ENCODE data around the gene PYCR2. TPM values are rescaled to one million over a fixed set of nuclear protein-coding genes. Genes with fewer than 3 reads are reported as not detected.
A peak's percentile ranks its signal among the peaks of the same experiment; 100 is the strongest.

Gene PYCR2
- total and polyA plus RNA-seq, 4 experiments from 2014 or later = 73.6 to 116 (median 94.3) TPM

GRCh38 chr1:225950905-225951497 lies 27.0 kb upstream of the PYCR2 start:
- H3K4me1 Mint-ChIP-seq = peaks cover 0 to 3% (median 0%) of the 10 kb centered on the region in 4 donors
- no peak overlapping the region for H3K27ac Mint-ChIP-seq
- H3K4me3 Mint-ChIP-seq = no peak overlapping the region
- Histone ChIP-seq H3K9me3 (ENCODE audit: control insufficient read depth in 1 of 2, low read length in 2 of 2) (no peaks in the 10 kb centered on the region), H3K4me1 (ENCODE audit: insufficient read depth, low read length) (no peaks in the 10 kb centered on the region), H3K27ac (ENCODE audit: low read depth, low read length) (no peak overlapping the region), H3K4me3 (ENCODE audit: low read length in 2 of 2) (no peak overlapping the region), H3K27me3 (ENCODE audit: insufficient read depth, low read length) (peaks cover 7% of the 10 kb centered on the region), H3K36me3 (ENCODE audit: insufficient read depth, low read length) (no peaks in the 10 kb centered on the region)
- no peak for DNase-seq
- no peaks in the 10 kb centered on the region for H3K9me3 Mint-ChIP-seq
- CTCF ChIA-PET (ENCODE audit: partially characterized antibody) = interaction anchor here (0.7 kb wide), 1 partner anchor 12 kb away, joined by 3 read pairs; no protein-coding TSS in a partner anchor
- POLR2A ChIA-PET (ENCODE audit: partially characterized antibody) = no interaction called here
- intact Hi-C loops (cut with micrococcal nuclease) = no loop called here
- H3K27me3 Mint-ChIP-seq = peaks cover 11 to 21% of the 10 kb centered on the region in 2 donors
- no peaks in the 10 kb centered on the region for H3K36me3 Mint-ChIP-seq

- Mint-ChIP-seq H3K27me3 (peaks cover 7 to 20% of the 10 kb centered on the region in 2 donors), H3K9me3 (no peaks in the 10 kb centered on the region), H3K36me3 (no peaks in the 10 kb centered on the region), H3K4me3 (no peak overlapping the region), H3K27ac (no peak overlapping the region), H3K4me1 (peaks cover 6 to 15% (median 9%) of the 10 kb centered on the region in 4 donors)
- H3K36me3 ChIP-seq (ENCODE audit: insufficient read depth, low read length) = no peaks in the 10 kb centered on the region
- ChIA-PET CTCF (ENCODE audit: partially characterized antibody) (interaction anchor here (1.7 kb wide), 1 partner anchor 38 kb away, joined by 4 read pairs; no protein-coding TSS in a partner anchor), POLR2A (ENCODE audit: partially characterized antibody) (no interaction called here)
- no peaks in the 10 kb centered on the region for H3K9me3 ChIP-seq (ENCODE audit: control insufficient read depth in 1 of 2, low read length in 2 of 2)
- no peak overlapping the region for H3K27ac ChIP-seq (ENCODE audit: low read depth, low read length)
- no peak for DNase-seq
- H3K27me3 ChIP-seq (ENCODE audit: insufficient read depth, low read length) = peaks cover 7% of the 10 kb centered on the region
- intact Hi-C loops (cut with micrococcal nuclease) = no loop called here
- H3K4me3 ChIP-seq (ENCODE audit: low read length in 2 of 2) = no peak overlapping the region
- H3K4me1 ChIP-seq (ENCODE audit: insufficient read depth, low read length) = peaks cover 10% of the 10 kb centered on the region
Observed at GRCh38 chr1:225949041-225949440, 25.0 kb upstream of the PYCR2 start.

- H3K27me3 Mint-ChIP-seq = peaks cover 5 to 14% of the 10 kb centered on the region in 2 donors
- DNase-seq = no peak
- H3K9me3 Mint-ChIP-seq = no peaks in the 10 kb centered on the region
- H3K9me3 ChIP-seq (ENCODE audit: control insufficient read depth in 1 of 2, low read length in 2 of 2) = no peaks in the 10 kb centered on the region
- intact Hi-C loops (cut with micrococcal nuclease) = no loop called here
- H3K4me3 Mint-ChIP-seq = no peak overlapping the region
- H3K27me3 ChIP-seq (ENCODE audit: insufficient read depth, low read length) = peaks cover 7% of the 10 kb centered on the region
- no peaks in the 10 kb centered on the region for H3K36me3 Mint-ChIP-seq
- no peak overlapping the region for H3K27ac ChIP-seq (ENCODE audit: low read depth, low read length)
- CTCF ChIA-PET (ENCODE audit: partially characterized antibody) = no interaction called here
- peaks cover 6 to 16% (median 9%) of the 10 kb centered on the region in 4 donors for H3K4me1 Mint-ChIP-seq
- no peaks in the 10 kb centered on the region for H3K36me3 ChIP-seq (ENCODE audit: insufficient read depth, low read length)
- H3K4me3 ChIP-seq (ENCODE audit: low read length in 2 of 2) = no peak overlapping the region
- POLR2A ChIA-PET (ENCODE audit: partially characterized antibody) = no interaction called here
- H3K4me1 ChIP-seq (ENCODE audit: insufficient read depth, low read length) = peaks cover 10% of the 10 kb centered on the region
- peak overlapping the region in 1 of 7 donors; percentile 48 for H3K27ac Mint-ChIP-seq
Observed at GRCh38 chr1:225946803-225947202, 22.8 kb upstream of the PYCR2 start.

- Mint-ChIP-seq H3K27ac (no peak overlapping the region), H3K4me3 (no peak overlapping the region), H3K36me3 (no peaks in the 10 kb centered on the region), H3K4me1 (peaks cover 6 to 16% (median 9%) of the 10 kb centered on the region in 4 donors), H3K27me3 (peaks cover 2 to 12% of the 10 kb centered on the region in 2 donors), H3K9me3 (no peaks in the 10 kb centered on the region)
- Histone ChIP-seq H3K27ac (ENCODE audit: low read depth, low read length) (no peak overlapping the region), H3K9me3 (ENCODE audit: control insufficient read depth in 1 of 2, low read length in 2 of 2) (no peaks in the 10 kb centered on the region), H3K4me1 (ENCODE audit: insufficient read depth, low read length) (peaks cover 10% of the 10 kb centered on the region), H3K36me3 (ENCODE audit: insufficient read depth, low read length) (no peaks in the 10 kb centered on the region), H3K27me3 (ENCODE audit: insufficient read depth, low read length) (peaks cover 7% of the 10 kb centered on the region), H3K4me3 (ENCODE audit: low read length in 2 of 2) (no peak overlapping the region)
- DNase-seq = no peak
- ChIA-PET CTCF (ENCODE audit: partially characterized antibody) (interaction anchor here (1.3 kb wide), 1 partner anchor 42 kb away, joined by 3 read pairs; no protein-coding TSS in a partner anchor), POLR2A (ENCODE audit: partially characterized antibody) (no interaction called here)
- intact Hi-C loops (cut with micrococcal nuclease) = no loop called here
Observed at GRCh38 chr1:225946082-225946620, 22.1 kb upstream of the PYCR2 start.

GRCh38 chr1:225945564-225945963 lies 21.5 kb upstream of the PYCR2 start:
- Histone ChIP-seq H3K27ac (ENCODE audit: low read depth, low read length) (no peak overlapping the region), H3K27me3 (ENCODE audit: insufficient read depth, low read length) (peaks cover 1% of the 10 kb centered on the region), H3K4me3 (ENCODE audit: low read length in 2 of 2) (no peak overlapping the region), H3K4me1 (ENCODE audit: insufficient read depth, low read length) (peaks cover 10% of the 10 kb centered on the region), H3K9me3 (ENCODE audit: control insufficient read depth in 1 of 2, low read length in 2 of 2) (no peaks in the 10 kb centered on the region), H3K36me3 (ENCODE audit: insufficient read depth, low read length) (no peaks in the 10 kb centered on the region)
- H3K27ac Mint-ChIP-seq = no peak overlapping the region
- POLR2A ChIA-PET (ENCODE audit: partially characterized antibody) = interaction anchor here (0.9 to 1.2 kb wide), 3 partner anchors 21 to 54 kb away, joined by 3 to 6 read pairs (median 3); partner anchors contain the start of genes PYCR2 and SDE2
- H3K27me3 Mint-ChIP-seq = peaks cover 2 to 9% of the 10 kb centered on the region in 2 donors
- peaks cover 6 to 16% (median 9%) of the 10 kb centered on the region in 4 donors for H3K4me1 Mint-ChIP-seq
- CTCF ChIA-PET (ENCODE audit: partially characterized antibody) = interaction anchor here (0.6 to 1.3 kb wide), 2 partner anchors 42 to 208 kb away, joined by 3 to 4 read pairs; no protein-coding TSS in a partner anchor
- H3K4me3 Mint-ChIP-seq = peak overlapping the region in 1 of 8 donors; percentile 26
- DNase-seq = no peak
- intact Hi-C loops (cut with micrococcal nuclease) = no loop called here
- H3K9me3 Mint-ChIP-seq = no peaks in the 10 kb centered on the region
- no peaks in the 10 kb centered on the region for H3K36me3 Mint-ChIP-seq

- H3K27ac ChIP-seq (ENCODE audit: low read depth, low read length) = no peak overlapping the region
- H3K36me3 ChIP-seq (ENCODE audit: insufficient read depth, low read length) = no peaks in the 10 kb centered on the region
- no peaks in the 10 kb centered on the region for H3K9me3 ChIP-seq (ENCODE audit: control insufficient read depth in 1 of 2, low read length in 2 of 2)
- peaks cover 6 to 16% (median 9%) of the 10 kb centered on the region in 4 donors for H3K4me1 Mint-ChIP-seq
- peak overlapping the region in 5 of 7 donors; percentile 11 to 73 (median 59) for H3K27ac Mint-ChIP-seq
- ChIA-PET CTCF (ENCODE audit: partially characterized antibody) (interaction anchor here (0.6 to 1.3 kb wide), 4 partner anchors 40 to 462 kb away, joined by 3 to 4 read pairs (median 3); no protein-coding TSS in a partner anchor), POLR2A (ENCODE audit: partially characterized antibody) (interaction anchor here (0.9 to 1.7 kb wide), 4 partner anchors 21 to 63 kb away, joined by 3 to 6 read pairs (median 4); partner anchors contain the start of genes PYCR2, SDE2 and TMEM63A)
- intact Hi-C loops (cut with micrococcal nuclease) = no loop called here
- H3K9me3 Mint-ChIP-seq = no peaks in the 10 kb centered on the region
- H3K27me3 ChIP-seq (ENCODE audit: insufficient read depth, low read length) = no peaks in the 10 kb centered on the region
- no peak for DNase-seq
- H3K4me3 ChIP-seq (ENCODE audit: low read length in 2 of 2) = no peak overlapping the region
- H3K36me3 Mint-ChIP-seq = no peaks in the 10 kb centered on the region
- peaks cover 2 to 12% of the 10 kb centered on the region in 2 donors for H3K27me3 Mint-ChIP-seq
- H3K4me3 Mint-ChIP-seq = peak overlapping the region in 5 of 8 donors; percentile 23 to 76 (median 71)
- H3K4me1 ChIP-seq (ENCODE audit: insufficient read depth, low read length) = peaks cover 10% of the 10 kb centered on the region
Observed at GRCh38 chr1:225944951-225945350, 20.9 kb upstream of the PYCR2 start.

GRCh38 chr1:225944387-225944786 lies 20.3 kb upstream of the PYCR2 start:
- H3K4me1 ChIP-seq (ENCODE audit: insufficient read depth, low read length) = peaks cover 10% of the 10 kb centered on the region
- H3K27ac ChIP-seq (ENCODE audit: low read depth, low read length) = no peak overlapping the region
- no peaks in the 10 kb centered on the region for H3K9me3 ChIP-seq (ENCODE audit: control insufficient read depth in 1 of 2, low read length in 2 of 2)
- peaks cover 2 to 12% of the 10 kb centered on the region in 2 donors for H3K27me3 Mint-ChIP-seq
- peak overlapping the region in 1 of 8 donors; percentile 75 for H3K4me3 Mint-ChIP-seq
- intact Hi-C loops (cut with micrococcal nuclease) = no loop called here
- no peaks in the 10 kb centered on the region for H3K36me3 Mint-ChIP-seq
- ChIA-PET CTCF (ENCODE audit: partially characterized antibody) (interaction anchor here (0.8 to 1.1 kb wide), 2 partner anchors 41 to 462 kb away, joined by 3 read pairs; no protein-coding TSS in a partner anchor), POLR2A (ENCODE audit: partially characterized antibody) (interaction anchor here (0.9 to 1.7 kb wide), 3 partner anchors 47 to 63 kb away, joined by 3 to 6 read pairs (median 5); partner anchors contain the start of genes SDE2 and TMEM63A)
- peaks cover 6 to 16% (median 9%) of the 10 kb centered on the region in 4 donors for H3K4me1 Mint-ChIP-seq
- no peak overlapping the region for H3K4me3 ChIP-seq (ENCODE audit: low read length in 2 of 2)
- DNase-seq = no peak
- no peaks in the 10 kb centered on the region for H3K27me3 ChIP-seq (ENCODE audit: insufficient read depth, low read length)
- no peaks in the 10 kb centered on the region for H3K36me3 ChIP-seq (ENCODE audit: insufficient read depth, low read length)
- peak overlapping the region in 1 of 7 donors; percentile 73 for H3K27ac Mint-ChIP-seq
- no peaks in the 10 kb centered on the region for H3K9me3 Mint-ChIP-seq

All from CD4-positive, alpha-beta memory T cell (primary cell).